Osteocyte (in vitro differentiated cells): ENCODE results near the gene FGF22. TPM values are rescaled to one million over a fixed set of nuclear protein-coding genes. Genes with fewer than 3 reads are reported as not detected.

Experiments used
- DNase-seq: peaks from one replicate; pipeline ENCODE4 v3.0.0; 2021; ENCODE audit warnings: mixed read lengths; ENCODE audit not compliant: unreplicated experiment; ENCODE audit errors: extremely low spot score
- H3K27ac Mint-ChIP-seq: one replicate; pipeline ENCODE4 v1.8.0; 2021; ENCODE audit warnings: mild to moderate bottlenecking, mixed read lengths; ENCODE audit not compliant: unreplicated experiment
- H3K27me3 Mint-ChIP-seq: one replicate; pipeline ENCODE4 v1.8.0; 2021; ENCODE audit warnings: mixed read lengths; ENCODE audit not compliant: unreplicated experiment
- H3K36me3 Mint-ChIP-seq: one replicate; pipeline ENCODE4 v1.8.0; 2021; ENCODE audit warnings: mixed read lengths; ENCODE audit not compliant: unreplicated experiment
- H3K4me1 Mint-ChIP-seq: one replicate; pipeline ENCODE4 v1.8.0; 2021; ENCODE audit warnings: mixed read lengths; ENCODE audit not compliant: unreplicated experiment
- H3K4me3 Mint-ChIP-seq: one replicate; pipeline ENCODE4 v1.8.0; 2021; ENCODE audit warnings: mild to moderate bottlenecking, moderate library complexity, mixed read lengths; ENCODE audit not compliant: unreplicated experiment
- H3K9me3 Mint-ChIP-seq: one replicate; pipeline ENCODE4 v1.8.0; 2021; ENCODE audit warnings: mixed read lengths; ENCODE audit not compliant: unreplicated experiment
- total RNA-seq: library from RNA; stranded (reverse); gene quantifications from 2 replicates; pipeline ENCODE4 v1.2.1, GENCODE V29; 2021
- TF ChIP-seq, protein P1 (sequence below): fragments of 200-600 bp; sonication (generic); IDR thresholded peaks from 2 replicates; pipeline ENCODE4 v1.5.0; 2021; ENCODE audit warnings: antibody characterized with exemption, mild to moderate bottlenecking, moderate library complexity

FGF22 gene
- total RNA-seq, 1 donor from 2014 or later: 0.81 TPM

- Mint-ChIP-seq H3K27me3 (no peaks in the 10 kb centered on the region), H3K36me3 (no peaks in the 10 kb centered on the region), H3K9me3 (no peaks in the 10 kb centered on the region), H3K4me1 (peaks cover 28% of the 10 kb centered on the region), H3K27ac (peak overlapping the region; percentile 100), H3K4me3 (peak overlapping the region; percentile 93)
- TF ChIP-seq, protein P1, sequence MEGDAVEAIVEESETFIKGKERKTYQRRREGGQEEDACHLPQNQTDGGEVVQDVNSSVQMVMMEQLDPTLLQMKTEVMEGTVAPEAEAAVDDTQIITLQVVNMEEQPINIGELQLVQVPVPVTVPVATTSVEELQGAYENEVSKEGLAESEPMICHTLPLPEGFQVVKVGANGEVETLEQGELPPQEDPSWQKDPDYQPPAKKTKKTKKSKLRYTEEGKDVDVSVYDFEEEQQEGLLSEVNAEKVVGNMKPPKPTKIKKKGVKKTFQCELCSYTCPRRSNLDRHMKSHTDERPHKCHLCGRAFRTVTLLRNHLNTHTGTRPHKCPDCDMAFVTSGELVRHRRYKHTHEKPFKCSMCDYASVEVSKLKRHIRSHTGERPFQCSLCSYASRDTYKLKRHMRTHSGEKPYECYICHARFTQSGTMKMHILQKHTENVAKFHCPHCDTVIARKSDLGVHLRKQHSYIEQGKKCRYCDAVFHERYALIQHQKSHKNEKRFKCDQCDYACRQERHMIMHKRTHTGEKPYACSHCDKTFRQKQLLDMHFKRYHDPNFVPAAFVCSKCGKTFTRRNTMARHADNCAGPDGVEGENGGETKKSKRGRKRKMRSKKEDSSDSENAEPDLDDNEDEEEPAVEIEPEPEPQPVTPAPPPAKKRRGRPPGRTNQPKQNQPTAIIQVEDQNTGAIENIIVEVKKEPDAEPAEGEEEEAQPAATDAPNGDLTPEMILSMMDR: no peak
- no peak for DNase-seq
Observed at GRCh38 chr19:681029-682019, 41.6 kb downstream of the FGF22 start.

DNA sequence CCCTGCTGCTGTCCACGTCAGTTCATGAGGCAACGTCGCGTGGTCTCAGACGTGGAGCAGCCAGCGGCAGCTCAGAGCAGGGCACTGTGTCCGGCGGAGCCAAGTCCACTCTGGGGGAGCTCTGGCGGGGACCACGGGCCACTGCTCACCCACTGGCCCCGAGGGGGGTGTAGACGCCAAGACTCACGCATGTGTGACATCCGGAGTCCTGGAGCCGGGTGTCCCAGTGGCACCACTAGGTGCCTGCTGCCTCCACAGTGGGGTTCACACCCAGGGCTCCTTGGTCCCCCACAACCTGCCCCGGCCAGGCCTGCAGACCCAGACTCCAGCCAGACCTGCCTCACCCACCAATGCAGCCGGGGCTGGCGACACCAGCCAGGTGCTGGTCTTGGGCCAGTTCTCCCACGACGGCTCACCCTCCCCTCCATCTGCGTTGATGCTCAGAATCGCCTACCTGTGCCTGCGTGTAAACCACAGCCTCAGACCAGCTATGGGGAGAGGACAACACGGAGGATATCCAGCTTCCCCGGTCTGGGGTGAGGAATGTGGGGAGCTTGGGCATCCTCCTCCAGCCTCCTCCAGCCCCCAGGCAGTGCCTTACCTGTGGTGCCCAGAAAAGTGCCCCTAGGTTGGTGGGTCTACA is 43.1 kb downstream of the FGF22 start:
- no peaks in the 10 kb centered on the region for H3K9me3 Mint-ChIP-seq
- no peaks in the 10 kb centered on the region for H3K36me3 Mint-ChIP-seq
- no peaks in the 10 kb centered on the region for H3K27me3 Mint-ChIP-seq
- TF ChIP-seq, protein P1: no peak
- no peak for DNase-seq
- H3K4me3 Mint-ChIP-seq: no peak overlapping the region
- peak overlapping the region; percentile 38 for H3K27ac Mint-ChIP-seq
- peaks cover 22% of the 10 kb centered on the region for H3K4me1 Mint-ChIP-seq

- H3K27ac Mint-ChIP-seq: no peak overlapping the region
- DNase-seq: no peak
- H3K4me3 Mint-ChIP-seq: no peak overlapping the region
- TF ChIP-seq, protein P1: no peak
- no peaks in the 10 kb centered on the region for H3K9me3 Mint-ChIP-seq
- H3K36me3 Mint-ChIP-seq: no peaks in the 10 kb centered on the region
- peaks cover 10% of the 10 kb centered on the region for H3K4me1 Mint-ChIP-seq
- no peaks in the 10 kb centered on the region for H3K27me3 Mint-ChIP-seq
Observed at GRCh38 chr19:685454-685931, 45.8 kb downstream of the FGF22 start.

DNA sequence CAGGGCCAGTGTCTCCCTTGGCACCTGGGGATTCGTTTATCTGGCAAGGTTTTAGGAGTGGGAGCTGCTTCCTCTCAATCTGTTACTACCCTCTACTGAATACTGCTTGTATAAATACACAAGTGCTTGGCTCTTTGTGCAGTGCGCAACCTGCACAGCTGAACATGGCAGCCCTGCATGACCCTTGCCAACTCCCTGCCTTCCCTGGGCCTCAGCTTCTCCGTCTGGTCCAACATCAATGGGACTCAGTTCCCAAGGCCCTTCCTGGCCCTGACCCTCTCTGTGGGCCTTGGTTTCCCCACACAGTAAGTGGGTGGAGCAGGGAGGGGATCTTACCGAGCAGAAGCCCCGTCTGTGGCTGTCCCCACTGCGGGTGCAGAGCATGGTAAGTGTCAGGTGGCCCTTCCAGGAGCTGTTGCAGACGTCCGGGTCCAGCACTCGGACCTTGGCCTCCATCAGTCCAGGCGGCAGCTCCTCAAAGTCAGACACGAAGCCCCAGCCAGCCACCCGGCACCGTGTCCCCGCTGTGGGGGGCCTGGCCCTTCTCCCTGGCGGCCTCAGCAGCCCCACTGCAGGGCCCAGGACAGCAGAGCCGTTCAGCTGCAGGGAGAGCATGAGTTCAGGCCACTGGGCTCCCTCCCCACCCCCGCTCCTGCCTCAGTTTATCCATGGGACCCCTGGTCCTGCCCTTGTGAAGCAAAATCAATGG is 47.1 kb downstream of the FGF22 start:
- Mint-ChIP-seq H3K9me3 (no peaks in the 10 kb centered on the region), H3K4me3 (no peak overlapping the region), H3K27ac (no peak overlapping the region), H3K4me1 (peaks cover 8% of the 10 kb centered on the region), H3K27me3 (no peaks in the 10 kb centered on the region), H3K36me3 (no peaks in the 10 kb centered on the region)
- DNase-seq: no peak
- TF ChIP-seq, protein P1: no peak
